Upper lobe of left lung (tissue), 4 donors: ENCODE measurements around the gene AMELX.

Experiments
- CTCF ChIP-seq, 6 experiments: fragments of 450-650 bp in 4 of 6; fragments of 200-600 bp in 2 of 6; sonication (generic) in 2 of 6; IDR thresholded peaks; one replicate each; pipeline ENCODE4 v1.5.1; 2016 to 2019; ENCODE audit warnings: antibody characterized with exemption in 6 of 6
- POLR2A ChIP-seq, 4 donors: fragments of 450-650 bp; IDR thresholded peaks; one replicate each; pipeline ENCODE4 v1.5.1; 2016 to 2017; ENCODE audit warnings: antibody characterized with exemption in 4 of 4, mild to moderate bottlenecking in 2 of 4

- TF ChIP-seq CTCF (IDR thresholded peaks at IDR 0.05): no peak
- no peak for TF ChIP-seq POLR2A (IDR thresholded peaks at IDR 0.05)
Measured at GRCh38 chrX:11321986-11322385, 28.8 kb downstream of the AMELX start.
